ENCODE data around the gene MMP10. TPM values are rescaled to one million over a fixed set of nuclear protein-coding genes. Genes with fewer than 3 reads are reported as not detected.

The MMP10 gene
- total and polyA plus RNA-seq, 2 of the 8 experiments (the other 6 are each of a cell fraction or from before 2014, with no cell fraction given): 0.03 to 0.17 TPM

- H4K5ac ChIP-seq (ENCODE audit: insufficient read length, low read depth, low read length): no peak overlapping the region
- H3K36me3 ChIP-seq (ENCODE audit: control insufficient read depth in 2 of 4, insufficient read depth in 4 of 4, low read length in 3 of 4): peaks cover 0 to 5% (median 0%) of the 10 kb centered on the region in 4 experiments; a peak in 3 of 8 replicates
- peak; percentile 35 to 45 for TF ChIP-seq RAD21 (IDR thresholded peaks at IDR 0.05 in 1 of 2, conservative IDR thresholded peaks at IDR 0.05 in 1 of 2; ENCODE audit: low read depth in 2 of 2, low read length in 2 of 2)
- TF ChIP-seq SIRT6 (IDR thresholded peaks at IDR 0.05; ENCODE audit: low read length): no peak
- H3K4me3 ChIP-seq (ENCODE audit: extremely low read depth in 1 of 4, insufficient read depth in 2 of 4, low read depth in 3 of 4, low read length in 4 of 4): no peak overlapping the region
- H4K20me1 ChIP-seq (replicated peaks in 1 of 2; ENCODE audit: control insufficient read depth in 1 of 2, insufficient read depth in 2 of 2, low read length in 2 of 2): no peaks in the 10 kb centered on the region
- no peaks in the 10 kb centered on the region for H3K23me2 ChIP-seq (ENCODE audit: low read depth, low read length)
- no peak overlapping the region for H3K14ac ChIP-seq (ENCODE audit: insufficient read length)
- H3K4ac ChIP-seq (replicated peaks; ENCODE audit: insufficient read length, low read depth, low read length): no peak overlapping the region
- FAIRE-seq (no peak), DNase-seq (ENCODE audit: low read depth in 1 of 2, low spot score in 2 of 2) (no peak)
- H3K23ac ChIP-seq (ENCODE audit: insufficient read length): no peak overlapping the region
- no peak overlapping the region for H4K91ac ChIP-seq (replicated peaks; ENCODE audit: insufficient read length, low read length)
- H3K27ac ChIP-seq (ENCODE audit: low read depth, low read length): no peak overlapping the region
- H2AFZ ChIP-seq (ENCODE audit: low read length): no peak overlapping the region
- H2BK15ac ChIP-seq (ENCODE audit: low read length): no peak overlapping the region
- peaks cover 0 to 5% (median 4%) of the 10 kb centered on the region in 4 experiments; a peak in 4 of 7 replicates for H3K4me1 ChIP-seq (replicated peaks in 1 of 4; ENCODE audit: control insufficient read depth in 3 of 4, insufficient read depth in 4 of 4, low read length in 3 of 4)
- POLR2A ChIA-PET (ENCODE audit: partially characterized antibody): no interaction called here
- no peak overlapping the region for H2BK120ac ChIP-seq (replicated peaks; ENCODE audit: low read depth, low read length)
- no peak overlapping the region for H2BK12ac ChIP-seq (ENCODE audit: low read depth, low read length)
- H3K9me3 ChIP-seq (ENCODE audit: insufficient read depth in 2 of 2, low read depth in 1 of 2, low read length in 1 of 2): no peaks in the 10 kb centered on the region
- H2BK20ac ChIP-seq (ENCODE audit: low read length): no peak overlapping the region
- no peak overlapping the region for H3K4me2 ChIP-seq (ENCODE audit: insufficient read depth in 1 of 2, low read depth in 2 of 2, low read length in 2 of 2)
- H2AK5ac ChIP-seq (ENCODE audit: low read depth, low read length): no peak overlapping the region
- H3K79me2 ChIP-seq (ENCODE audit: control insufficient read depth in 1 of 2, insufficient read depth in 2 of 2, low read length in 2 of 2): no peaks in the 10 kb centered on the region
- no peak overlapping the region for H3K9ac ChIP-seq (replicated peaks in 1 of 4; ENCODE audit: extremely low read depth in 1 of 4, low read depth in 3 of 4, low read length in 3 of 4)
- CTCF ChIA-PET (ENCODE audit: partially characterized antibody): interaction anchor here (0.6 to 3.4 kb wide), 4 partner anchors 11 to 188 kb away, joined by 3 to 12 read pairs (median 4); no protein-coding TSS in a partner anchor
- H3K79me1 ChIP-seq (ENCODE audit: low read depth, low read length): no peaks in the 10 kb centered on the region
- no peak overlapping the region for H3K56ac ChIP-seq (replicated peaks; ENCODE audit: insufficient read length, low read depth, low read length)
- H4K8ac ChIP-seq (ENCODE audit: extremely low read depth, insufficient read depth, low read length): no peak overlapping the region
- H3K27me3 ChIP-seq (replicated peaks in 1 of 4; ENCODE audit: control insufficient read depth in 3 of 4, extremely low read depth in 1 of 4, insufficient read depth in 3 of 4, low read length in 3 of 4): no peaks in the 10 kb centered on the region
- H3K18ac ChIP-seq (ENCODE audit: extremely low read depth, low read length): no peak overlapping the region
- H2BK5ac ChIP-seq (ENCODE audit: low read depth, low read length): no peak overlapping the region
Observed at GRCh38 chr11:102749101-102749722, 31.2 kb downstream of the MMP10 start.
